OCI-LY1 (cell line): ENCODE results near the gene TRIM29.

Experiments used
- CTCF ChIP-seq: fragments of 200-600 bp; sonication (generic), shearing (Covaris generic); IDR thresholded peaks from 2 replicates; pipeline ENCODE4 v1.5.1; 2017; ENCODE audit warnings: mild to moderate bottlenecking, antibody characterized with exemption, low read length, moderate library complexity, mixed read lengths
- EZH2 ChIP-seq: fragments of 200-600 bp; sonication (generic), shearing (Covaris generic); IDR thresholded peaks from 2 replicates; pipeline ENCODE4 v1.8.0; 2017; ENCODE audit warnings: borderline replicate concordance, mixed run types, mild to moderate bottlenecking, antibody characterized with exemption, low read length, moderate library complexity, mixed read lengths

GRCh38 chr11:120088056-120088455, 49.9 kb downstream of the TRIM29 start:
- no peak for TF ChIP-seq CTCF
- no peak for TF ChIP-seq EZH2
